Activated CD8-positive, alpha-beta memory T cell treated with anti-CD3 and anti-CD28 coated beads, Interleukin-2, amount 10 ng/mL, durations not matched to agents 7 days and 5 days (primary cell): ENCODE data around the gene ANKRD13A. TPM values are rescaled to one million over a fixed set of nuclear protein-coding genes. Genes with fewer than 3 reads are reported as not detected.
"Not testable (repeated sequence)": the region's sequence is repeated elsewhere in the genome, so short reads cannot be mapped to it uniquely, and the experiment has no call there.

ENCODE experiments used
- ATAC-seq: fragments of 150-1000 bp; cut with Tn5 transposase; one replicate; pipeline ENCODE4 v1.10.0; 2021; ENCODE audit warnings: moderate library complexity
- CTCF ChIA-PET: fragments of 350-600 bp; sonication (Branson Sonifier 250); formaldehyde crosslinking; loops from one replicate; lab custom pipeline; 2021; ENCODE audit warnings: antibody characterized with exemption; lab: Charles Lee
- DNase-seq: peaks from one replicate; pipeline ENCODE4 v3.0.0-alpha.2; 2020
- H3K27ac Mint-ChIP-seq: one replicate; pipeline ENCODE4 v1.8.0; 2021; ENCODE audit warnings: mild to moderate bottlenecking, mixed read lengths
- H3K27me3 Mint-ChIP-seq: one replicate; pipeline ENCODE4 v1.8.0; 2021; ENCODE audit warnings: mixed read lengths
- H3K36me3 Mint-ChIP-seq: one replicate; pipeline ENCODE4 v1.8.0; 2021; ENCODE audit warnings: mild to moderate bottlenecking, mixed read lengths
- H3K4me1 Mint-ChIP-seq: one replicate; pipeline ENCODE4 v1.8.0; 2021; ENCODE audit warnings: mixed read lengths
- H3K4me3 Mint-ChIP-seq: one replicate; pipeline ENCODE4 v1.8.0; 2021; ENCODE audit warnings: mild to moderate bottlenecking, moderate library complexity, mixed read lengths
- H3K9me3 Mint-ChIP-seq: one replicate; pipeline ENCODE4 v1.8.0; 2022; ENCODE audit warnings: low read depth, mixed read lengths
- total RNA-seq, 2 experiments: library from RNA; stranded (reverse); gene quantifications; one replicate each; pipeline ENCODE4 v1.2.3, GENCODE V29; 2021

ANKRD13A gene
- total RNA-seq, 2 experiments from 2014 or later: 68.6 to 78.2 TPM

GRCh38 chr12:110071504-110071903, 72.3 kb downstream of the ANKRD13A start:
- CTCF ChIA-PET: no interaction called here
- peaks cover 9% of the 10 kb centered on the region for H3K36me3 Mint-ChIP-seq
- DNase-seq: no peak
- H3K4me1 Mint-ChIP-seq: peaks cover 30% of the 10 kb centered on the region
- H3K27me3 Mint-ChIP-seq: no peaks in the 10 kb centered on the region
- no peak overlapping the region for H3K4me3 Mint-ChIP-seq
- ATAC-seq: no peak
- H3K27ac Mint-ChIP-seq: no peak overlapping the region
- H3K9me3 Mint-ChIP-seq: no peaks in the 10 kb centered on the region

- no peak overlapping the region for H3K27ac Mint-ChIP-seq
- no peaks in the 10 kb centered on the region for H3K27me3 Mint-ChIP-seq
- ATAC-seq: no peak
- CTCF ChIA-PET: no interaction called here
- no peaks in the 10 kb centered on the region for H3K9me3 Mint-ChIP-seq
- H3K4me1 Mint-ChIP-seq: peaks cover 31% of the 10 kb centered on the region
- H3K4me3 Mint-ChIP-seq: peak overlapping the region; percentile 76
- peaks cover 9% of the 10 kb centered on the region for H3K36me3 Mint-ChIP-seq
- DNase-seq: no peak
These were observed 72.7 kb downstream of the ANKRD13A start for GRCh38 chr12:110071967-110072366.

- not testable (repeated sequence) for ATAC-seq, H3K9me3 Mint-ChIP-seq, DNase-seq, H3K27me3 Mint-ChIP-seq, H3K36me3 Mint-ChIP-seq
- Mint-ChIP-seq H3K4me1 (peaks cover 33% of the 10 kb centered on the region), H3K27ac (peak overlapping the region; percentile 78), H3K4me3 (peak overlapping the region; percentile 76)
- CTCF ChIA-PET: interaction anchor here (0.5 to 1.9 kb wide), 2 partner anchors 15 to 32 kb away, joined by 3 to 5 read pairs; no protein-coding TSS in a partner anchor
These were observed 73.4 kb downstream of the ANKRD13A start for GRCh38 chr12:110072636-110073035.

DNA sequence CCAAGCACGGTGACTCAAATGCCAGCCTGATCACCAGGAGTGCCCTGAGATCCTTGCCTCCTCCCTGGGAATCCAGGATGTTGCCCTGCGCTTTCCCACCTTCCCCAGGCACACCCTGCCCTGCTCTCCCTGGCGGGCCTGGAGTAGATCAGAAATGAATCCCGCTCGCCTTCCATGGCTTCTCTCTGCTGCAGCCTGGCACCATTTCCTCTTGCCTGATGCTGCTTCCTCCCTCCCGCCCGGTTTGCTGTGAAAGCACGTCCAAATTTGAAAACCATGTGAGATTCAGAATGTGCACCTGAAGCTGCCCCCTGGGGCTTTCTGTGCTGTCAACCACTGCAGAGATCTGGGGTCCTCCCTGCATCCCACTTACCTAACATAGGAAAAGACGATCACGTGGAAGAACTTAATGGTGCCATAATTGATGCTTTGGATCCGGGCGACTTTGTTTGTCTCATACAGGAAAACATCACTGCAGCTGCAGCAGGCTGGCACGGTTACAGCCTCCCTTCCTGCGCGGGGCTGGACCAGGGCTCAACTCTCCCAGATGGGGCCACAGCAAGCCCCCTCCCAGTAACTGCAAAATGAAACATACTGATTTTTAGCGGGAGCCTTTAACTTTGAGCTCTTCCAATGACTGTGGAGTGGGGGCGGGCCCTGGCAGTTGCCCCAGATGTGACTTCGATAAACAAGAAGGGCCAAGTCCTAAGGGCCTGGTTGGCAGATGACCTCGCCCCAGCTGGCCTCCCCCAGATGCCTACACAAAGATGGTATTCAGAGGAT, 74.0 kb downstream of the ANKRD13A start:
- no peaks in the 10 kb centered on the region for H3K9me3 Mint-ChIP-seq
- H3K4me1 Mint-ChIP-seq: peaks cover 35% of the 10 kb centered on the region

GRCh38 chr12:110074089-110074488, 74.9 kb downstream of the ANKRD13A start:
- ATAC-seq: no peak
- Mint-ChIP-seq H3K27ac (no peak overlapping the region), H3K4me3 (no peak overlapping the region), H3K27me3 (no peaks in the 10 kb centered on the region), H3K9me3 (no peaks in the 10 kb centered on the region), H3K36me3 (peaks cover 6% of the 10 kb centered on the region), H3K4me1 (peaks cover 38% of the 10 kb centered on the region)
- no peak for DNase-seq
- CTCF ChIA-PET: interaction anchor here (1.3 to 1.9 kb wide), 3 partner anchors 27 to 33 kb away, joined by 3 to 6 read pairs (median 5); no protein-coding TSS in a partner anchor

More for the DNA sequence above, 74.0 kb downstream of the ANKRD13A start:
- CTCF ChIA-PET: interaction anchor here (0.5 to 1.9 kb wide), 4 partner anchors 16 to 32 kb away, joined by 3 to 6 read pairs (median 4); no protein-coding TSS in a partner anchor
- Mint-ChIP-seq H3K4me3 (peak overlapping the region; percentile 76), H3K27me3 (no peaks in the 10 kb centered on the region), H3K36me3 (peaks cover 8% of the 10 kb centered on the region), H3K27ac (peak overlapping the region; percentile 78)
- peak; percentile 69 for ATAC-seq
- peak; percentile 50 for DNase-seq

GRCh38 chr12:110075880-110076279, 76.7 kb downstream of the ANKRD13A start:
- H3K27ac Mint-ChIP-seq: no peak overlapping the region
- H3K4me1 Mint-ChIP-seq: peaks cover 53% of the 10 kb centered on the region
- DNase-seq: no peak
- peaks cover 10% of the 10 kb centered on the region for H3K36me3 Mint-ChIP-seq
- no peak overlapping the region for H3K4me3 Mint-ChIP-seq
- H3K9me3 Mint-ChIP-seq: no peaks in the 10 kb centered on the region
- CTCF ChIA-PET: no interaction called here
- no peaks in the 10 kb centered on the region for H3K27me3 Mint-ChIP-seq
- no peak for ATAC-seq

GRCh38 chr12:110077800-110078199, 78.6 kb downstream of the ANKRD13A start:
- Mint-ChIP-seq H3K9me3 (no peaks in the 10 kb centered on the region), H3K27ac (no peak overlapping the region), H3K36me3 (peaks cover 5% of the 10 kb centered on the region), H3K4me1 (peaks cover 42% of the 10 kb centered on the region), H3K27me3 (no peaks in the 10 kb centered on the region), H3K4me3 (no peak overlapping the region)
- DNase-seq (no peak), ATAC-seq (no peak)
- CTCF ChIA-PET: interaction anchor here (0.6 kb wide), 1 partner anchor 21 kb away, joined by 3 read pairs; no protein-coding TSS in a partner anchor

DNA sequence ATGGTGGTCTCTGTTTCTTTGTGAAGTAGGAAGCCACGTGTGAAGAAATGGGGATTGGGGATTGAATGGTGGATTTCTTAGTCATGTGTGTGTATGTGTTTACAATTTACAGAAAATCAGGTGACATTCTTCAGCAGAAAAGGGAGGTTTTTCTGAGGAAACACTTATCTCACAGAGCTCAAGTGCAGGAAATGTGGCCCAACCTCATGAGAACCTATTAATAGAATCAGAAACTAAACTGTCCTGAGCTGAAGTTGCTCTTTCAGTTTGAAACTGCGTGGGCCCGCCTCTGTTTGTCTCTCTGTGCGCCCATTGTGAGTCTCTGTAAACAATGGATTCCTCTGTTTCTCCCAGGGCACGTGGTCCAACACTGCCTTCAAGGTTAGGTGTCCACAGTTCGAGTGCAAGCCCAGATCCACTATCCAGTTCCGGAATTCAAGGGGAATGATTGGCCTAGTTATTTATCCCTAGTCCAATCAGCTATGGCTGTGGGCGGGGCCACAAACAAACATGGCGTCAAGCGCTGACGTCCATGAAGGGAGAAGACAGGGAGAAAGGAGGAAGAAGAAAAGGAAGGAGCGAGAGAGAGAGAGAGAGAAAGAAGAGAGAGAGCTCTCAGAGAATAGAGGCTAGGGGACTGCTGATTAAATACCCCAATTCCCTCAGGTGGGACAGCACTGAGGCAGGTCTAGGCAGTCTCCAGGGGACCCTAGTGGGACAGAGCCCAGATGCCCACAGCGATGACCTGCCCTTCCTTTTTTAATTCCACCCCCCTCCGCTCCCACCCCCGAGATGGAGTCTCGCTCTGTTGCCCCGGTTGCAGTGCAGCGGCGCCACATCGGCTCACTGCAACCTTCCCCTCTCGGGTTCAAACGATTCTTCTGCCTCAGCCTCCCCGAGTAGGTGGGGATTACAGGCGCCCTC, 80.5 kb downstream of the ANKRD13A start:
- DNase-seq (peak; percentile 91), ATAC-seq (peak; percentile 92)
- peaks cover 5% of the 10 kb centered on the region for H3K36me3 Mint-ChIP-seq
- CTCF ChIA-PET: interaction anchor here (0.6 to 1.0 kb wide), 5 partner anchors 10 to 352 kb away, joined by 3 to 4 read pairs (median 3); no protein-coding TSS in a partner anchor
- H3K4me1 Mint-ChIP-seq: peaks cover 33% of the 10 kb centered on the region
- no peaks in the 10 kb centered on the region for H3K9me3 Mint-ChIP-seq
- no peaks in the 10 kb centered on the region for H3K27me3 Mint-ChIP-seq
- peak overlapping the region; percentile 99 for H3K27ac Mint-ChIP-seq
- peak overlapping the region; percentile 73 for H3K4me3 Mint-ChIP-seq

DNA sequence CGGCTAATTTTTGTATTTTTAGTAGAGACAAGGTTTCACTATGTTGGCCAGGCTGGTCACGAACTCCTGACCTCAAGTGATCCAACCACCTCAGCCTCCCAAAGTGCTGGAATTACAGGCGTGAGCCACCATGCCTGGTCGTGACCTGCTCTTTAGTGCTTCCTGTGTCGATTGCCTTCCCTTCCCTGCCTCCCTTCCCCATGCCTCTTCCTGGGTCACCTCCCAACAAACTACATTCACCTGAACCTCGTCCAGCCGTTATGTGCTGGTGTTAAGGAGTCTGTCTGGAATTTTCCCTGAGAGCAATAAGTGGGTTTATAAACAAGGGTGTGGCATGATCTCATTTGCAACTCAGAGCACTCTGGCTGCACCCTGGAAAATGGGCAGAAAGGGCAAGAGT, 81.2 kb downstream of the ANKRD13A start:
- CTCF ChIA-PET: interaction anchor here (1.0 kb wide), 2 partner anchors 9 to 183 kb away, joined by 3 read pairs; no protein-coding TSS in a partner anchor
- ATAC-seq (no peak), DNase-seq (no peak)
- Mint-ChIP-seq H3K36me3 (peaks cover 5% of the 10 kb centered on the region), H3K4me3 (no peak overlapping the region), H3K27me3 (no peaks in the 10 kb centered on the region), H3K27ac (peak overlapping the region; percentile 99), H3K4me1 (peaks cover 33% of the 10 kb centered on the region), H3K9me3 (no peaks in the 10 kb centered on the region)

DNA sequence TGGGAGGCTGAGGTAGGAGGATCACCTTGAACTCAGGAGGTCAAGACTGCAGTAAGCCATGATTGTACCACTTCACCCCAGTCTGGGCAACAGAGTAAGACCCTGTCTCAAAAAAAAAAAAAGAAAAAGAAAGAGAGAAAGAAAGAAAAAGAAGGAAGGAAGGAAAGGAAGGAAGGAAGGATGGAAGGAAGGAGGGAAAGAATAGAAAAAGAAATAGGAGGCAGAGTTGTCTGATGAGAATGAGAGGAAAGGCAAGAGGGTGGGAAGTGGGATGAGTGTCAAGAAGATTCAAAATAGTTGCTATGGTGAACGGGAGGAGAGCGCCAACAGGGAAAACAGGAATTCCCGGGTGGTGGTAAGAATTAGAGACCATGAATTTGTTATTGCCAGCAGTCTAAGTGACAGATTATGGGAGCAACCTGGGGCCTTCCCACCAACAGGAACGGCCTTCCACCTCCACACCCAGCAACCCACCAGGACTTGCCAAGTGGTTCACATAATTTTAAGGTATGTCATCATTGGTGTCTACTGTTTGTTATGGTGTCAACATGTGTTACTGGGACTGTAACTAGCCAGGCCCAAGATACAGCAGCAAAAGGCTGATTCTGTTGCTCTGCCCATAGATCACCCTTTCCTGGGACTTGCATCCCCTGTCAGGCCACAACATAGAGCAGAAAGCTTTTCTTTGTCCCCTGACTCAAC, 85.2 kb downstream of the ANKRD13A start:
- no peak for ATAC-seq
- Mint-ChIP-seq H3K4me3 (no peak overlapping the region), H3K27me3 (peaks cover 4% of the 10 kb centered on the region), H3K4me1 (peaks cover 14% of the 10 kb centered on the region), H3K36me3 (peaks cover 3% of the 10 kb centered on the region), H3K9me3 (no peaks in the 10 kb centered on the region), H3K27ac (no peak overlapping the region)
- CTCF ChIA-PET: no interaction called here
- no peak for DNase-seq

- ATAC-seq, H3K9me3 Mint-ChIP-seq, DNase-seq, H3K27ac Mint-ChIP-seq, H3K4me3 Mint-ChIP-seq, H3K4me1 Mint-ChIP-seq, H3K36me3 Mint-ChIP-seq: not testable (repeated sequence)
- peaks cover 21% of the 10 kb centered on the region for H3K27me3 Mint-ChIP-seq
- CTCF ChIA-PET: interaction anchor here (0.7 kb wide), 1 partner anchor 343 kb away, joined by 3 read pairs; no protein-coding TSS in a partner anchor
These were observed 89.0 kb downstream of the ANKRD13A start for GRCh38 chr12:110088216-110088615.

GRCh38 chr12:110088936-110089335, 89.7 kb downstream of the ANKRD13A start:
- H3K27me3 Mint-ChIP-seq: peaks cover 21% of the 10 kb centered on the region
- H3K4me1 Mint-ChIP-seq: no peaks in the 10 kb centered on the region
- ATAC-seq (no peak), DNase-seq (no peak)
- no peaks in the 10 kb centered on the region for H3K36me3 Mint-ChIP-seq
- no peak overlapping the region for H3K4me3 Mint-ChIP-seq
- H3K9me3 Mint-ChIP-seq: no peaks in the 10 kb centered on the region
- no peak overlapping the region for H3K27ac Mint-ChIP-seq
- CTCF ChIA-PET: interaction anchor here (1.3 kb wide), 1 partner anchor 27 kb away, joined by 3 read pairs; no protein-coding TSS in a partner anchor
